ENCODE measurements around the gene ATP2B2. TPM values are rescaled to one million over a fixed set of nuclear protein-coding genes. Genes with fewer than 3 reads are reported as not detected.

Gene ATP2B2
- total RNA-seq, 1 experiment from 2014 or later, result not detected

- Histone ChIP-seq H3K36me3 (no peaks in the 10 kb centered on the region), H3K27ac (no peak overlapping the region), H3K4me1 (replicated peaks) (no peaks in the 10 kb centered on the region), H3K27me3 (replicated peaks) (no peaks in the 10 kb centered on the region), H3K4me3 (no peak overlapping the region), H3K9me3 (replicated peaks) (no peaks in the 10 kb centered on the region)
- DNase-seq (ENCODE audit: low read depth in 1 of 2, low spot score in 2 of 2), result no peak
Measured at GRCh38 chr3:10485806-10486205, 19.6 kb downstream of the ATP2B2 start.

DNA sequence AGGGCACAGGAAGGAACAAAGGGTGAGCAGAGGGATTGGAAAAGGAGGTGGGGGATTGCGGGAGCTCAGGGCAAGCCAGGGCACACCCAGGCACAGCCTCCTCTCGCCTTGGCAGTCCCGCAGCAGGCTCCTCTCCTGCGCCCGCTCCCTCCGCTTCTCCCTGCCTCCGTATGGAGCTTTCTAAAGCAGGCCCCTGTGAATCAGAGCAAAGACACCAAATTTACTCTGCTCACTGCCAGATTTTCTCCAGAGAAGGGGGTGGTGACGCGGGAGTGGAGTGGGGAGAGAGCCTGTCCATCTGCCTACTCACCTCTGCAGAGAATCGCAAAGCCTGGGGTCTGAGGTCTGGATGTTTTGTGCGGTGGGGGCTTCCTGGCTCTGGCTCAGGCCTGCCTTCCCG is 20.0 kb downstream of the ATP2B2 start:
- DNase-seq (ENCODE audit: low read depth in 1 of 2, low spot score in 2 of 2), result no peak
- Histone ChIP-seq H3K4me3 (no peak overlapping the region), H3K27me3 (replicated peaks) (no peaks in the 10 kb centered on the region), H3K27ac (no peak overlapping the region), H3K9me3 (replicated peaks) (no peaks in the 10 kb centered on the region), H3K36me3 (no peaks in the 10 kb centered on the region), H3K4me1 (replicated peaks) (no peaks in the 10 kb centered on the region)

DNA sequence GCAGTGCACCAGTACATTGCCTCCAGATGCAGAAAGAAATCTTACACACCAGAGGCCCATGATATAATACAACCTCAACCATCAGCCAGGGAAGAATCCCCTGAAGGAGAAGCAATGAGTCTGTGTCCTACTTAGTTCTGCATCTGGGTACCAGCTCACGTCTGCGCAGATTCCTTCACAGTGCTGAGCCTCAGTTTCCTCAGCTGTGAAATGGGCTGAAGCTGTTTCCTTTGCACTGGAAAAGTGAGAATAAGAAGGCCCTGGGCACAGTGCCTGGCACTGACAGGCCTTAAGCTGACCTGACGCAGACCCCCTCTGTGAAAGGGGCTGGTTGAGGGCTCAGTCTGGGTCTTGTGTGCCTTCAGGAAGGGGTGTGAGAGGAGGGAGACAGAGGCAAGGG is 20.7 kb downstream of the ATP2B2 start:
- Histone ChIP-seq H3K9me3 (replicated peaks) (no peaks in the 10 kb centered on the region), H3K36me3 (no peaks in the 10 kb centered on the region), H3K27ac (no peak overlapping the region), H3K4me1 (replicated peaks) (no peaks in the 10 kb centered on the region), H3K4me3 (no peak overlapping the region), H3K27me3 (replicated peaks) (no peaks in the 10 kb centered on the region)
- no peak for DNase-seq (ENCODE audit: low read depth in 1 of 2, low spot score in 2 of 2)

DNA sequence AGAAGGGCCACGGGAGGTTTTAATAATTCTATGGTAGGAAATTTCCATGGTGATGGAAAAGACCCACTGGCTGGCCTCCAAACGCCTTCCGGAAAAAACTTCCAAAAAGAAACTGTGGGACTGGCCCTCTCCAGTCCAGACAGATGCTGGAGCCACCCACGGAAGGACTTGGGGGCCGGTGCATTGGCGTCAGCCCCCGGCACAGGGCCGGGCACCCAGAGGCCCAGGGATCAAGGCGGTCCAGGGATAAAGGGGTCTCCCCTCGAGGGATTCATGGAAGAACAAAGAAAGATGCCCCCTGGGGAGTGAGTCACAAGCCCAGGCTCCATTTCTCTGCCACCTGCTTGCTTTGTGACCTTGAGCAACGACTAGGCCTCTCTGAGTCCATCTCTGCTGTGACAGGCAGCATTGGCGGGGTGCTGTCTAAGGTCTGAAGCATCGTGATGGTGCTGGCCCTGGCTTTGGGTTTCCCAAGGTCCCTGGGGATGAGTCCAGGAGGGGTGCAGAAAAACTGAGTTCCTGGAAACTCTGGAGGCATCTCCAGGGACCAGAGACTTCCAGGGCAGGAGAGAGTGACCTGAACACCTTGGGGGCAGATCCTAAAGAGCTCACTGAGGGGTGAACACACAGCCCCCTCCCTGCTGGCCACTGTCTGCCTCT is 21.6 kb downstream of the ATP2B2 start:
- Histone ChIP-seq H3K36me3 (no peaks in the 10 kb centered on the region), H3K27ac (no peak overlapping the region)
- DNase-seq (ENCODE audit: low read depth in 1 of 2, low spot score in 2 of 2), result no peak

DNA sequence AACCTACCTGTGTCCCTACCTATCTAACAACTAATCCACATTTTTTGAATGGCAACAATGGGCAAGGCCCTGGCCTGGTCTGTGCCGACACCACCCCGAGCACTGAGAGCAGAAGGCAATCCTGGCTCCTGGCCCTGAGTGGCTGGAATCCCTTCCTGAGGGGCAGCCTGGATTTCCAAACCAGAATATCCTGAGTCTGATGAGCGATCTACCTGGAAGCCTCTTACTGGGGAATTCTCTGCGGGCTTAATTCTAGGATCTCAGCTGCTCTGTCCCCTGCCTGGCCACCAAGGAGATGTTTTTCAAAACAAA is 22.1 kb downstream of the ATP2B2 start:
- Histone ChIP-seq H3K4me3 (no peak overlapping the region), H3K9me3 (replicated peaks) (no peaks in the 10 kb centered on the region), H3K27me3 (replicated peaks) (0 out of 2 replicates have a peak, but pooled peaks cover 4% of the 10 kb centered on the region), H3K27ac (no peak overlapping the region), H3K4me1 (replicated peaks) (no peaks in the 10 kb centered on the region), H3K36me3 (no peaks in the 10 kb centered on the region)
- DNase-seq (ENCODE audit: low read depth in 1 of 2, low spot score in 2 of 2), result no peak

More for the DNA sequence above, 21.6 kb downstream of the ATP2B2 start:
- H3K4me1 ChIP-seq (replicated peaks), result no peaks in the 10 kb centered on the region
- no peaks in the 10 kb centered on the region for H3K9me3 ChIP-seq (replicated peaks)
- no peak overlapping the region for H3K4me3 ChIP-seq
- H3K27me3 ChIP-seq (replicated peaks), result 0 out of 2 replicates have a peak, but pooled peaks cover 4% of the 10 kb centered on the region

DNA sequence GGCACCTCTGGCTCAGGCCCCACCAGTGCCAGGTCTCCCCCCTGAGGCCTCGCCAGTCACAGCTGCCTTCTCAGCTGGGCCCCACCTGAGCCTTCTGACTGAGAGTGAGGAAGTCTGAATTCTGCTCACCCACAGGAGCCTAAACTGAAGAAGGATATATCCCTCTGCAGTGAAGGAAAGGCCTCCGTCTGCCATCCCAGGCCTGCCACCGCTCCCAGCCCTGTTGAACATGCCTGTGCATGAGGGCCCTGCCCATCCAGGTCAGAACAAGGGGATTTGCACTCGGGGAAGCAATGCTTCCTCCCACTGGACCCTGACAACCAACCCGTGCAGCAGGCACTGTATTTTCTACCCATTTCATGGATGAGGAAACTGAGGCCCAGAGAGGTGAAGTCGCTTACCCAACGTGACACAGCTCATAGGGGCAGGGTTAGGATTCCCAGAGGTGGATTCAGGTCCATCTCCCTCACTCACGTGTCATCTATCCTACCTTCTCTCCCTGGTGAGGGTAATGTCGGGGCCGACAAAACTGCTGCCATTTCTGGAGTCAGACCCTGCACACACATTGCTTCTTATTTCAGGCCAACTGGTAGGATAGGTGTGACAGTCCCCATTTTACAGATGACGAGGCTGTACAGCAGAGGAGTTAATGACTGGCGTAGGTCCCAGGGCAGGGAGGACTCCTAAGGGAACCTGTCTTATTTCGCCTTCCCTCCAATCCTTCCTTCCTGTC is 22.6 kb downstream of the ATP2B2 start:
- Histone ChIP-seq H3K4me1 (replicated peaks) (no peaks in the 10 kb centered on the region), H3K27me3 (replicated peaks) (0 out of 2 replicates have a peak, but pooled peaks cover 6% of the 10 kb centered on the region), H3K9me3 (replicated peaks) (no peaks in the 10 kb centered on the region), H3K4me3 (no peak overlapping the region), H3K36me3 (no peaks in the 10 kb centered on the region), H3K27ac (no peak overlapping the region)
- DNase-seq (ENCODE audit: low read depth in 1 of 2, low spot score in 2 of 2), result no peak

DNA sequence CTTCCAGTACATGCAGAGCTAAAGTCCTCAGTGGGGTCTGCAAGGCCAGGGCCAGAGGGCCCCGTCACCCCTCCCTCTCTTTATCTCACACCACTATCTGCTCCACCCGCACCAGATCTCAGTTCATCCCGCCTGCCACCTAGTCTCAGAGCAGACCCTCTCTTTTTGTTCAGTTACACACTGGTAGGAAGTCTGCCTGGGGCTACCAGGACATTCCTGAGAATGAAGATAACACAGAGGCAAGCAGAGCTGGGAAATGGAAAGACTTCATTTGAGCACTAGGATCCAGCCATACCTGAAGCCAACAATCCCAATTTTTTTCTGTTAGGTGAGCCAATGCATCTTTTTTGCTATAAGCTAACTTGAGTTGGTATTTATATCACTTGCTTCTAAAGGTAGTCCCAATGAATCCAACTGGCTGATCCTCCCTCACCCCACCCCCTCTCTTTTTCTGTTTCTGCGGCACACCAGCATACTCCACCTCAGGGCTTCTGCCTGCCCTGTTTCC is 24.5 kb downstream of the ATP2B2 start:
- DNase-seq (ENCODE audit: low read depth in 1 of 2, low spot score in 2 of 2), result no peak
- Histone ChIP-seq H3K4me1 (replicated peaks) (no peaks in the 10 kb centered on the region), H3K4me3 (no peak overlapping the region), H3K27ac (no peak overlapping the region), H3K36me3 (no peaks in the 10 kb centered on the region), H3K9me3 (replicated peaks) (no peaks in the 10 kb centered on the region), H3K27me3 (replicated peaks) (peaks cover 8% of the 10 kb centered on the region; the same call in 1 of the 2 replicates)

DNA sequence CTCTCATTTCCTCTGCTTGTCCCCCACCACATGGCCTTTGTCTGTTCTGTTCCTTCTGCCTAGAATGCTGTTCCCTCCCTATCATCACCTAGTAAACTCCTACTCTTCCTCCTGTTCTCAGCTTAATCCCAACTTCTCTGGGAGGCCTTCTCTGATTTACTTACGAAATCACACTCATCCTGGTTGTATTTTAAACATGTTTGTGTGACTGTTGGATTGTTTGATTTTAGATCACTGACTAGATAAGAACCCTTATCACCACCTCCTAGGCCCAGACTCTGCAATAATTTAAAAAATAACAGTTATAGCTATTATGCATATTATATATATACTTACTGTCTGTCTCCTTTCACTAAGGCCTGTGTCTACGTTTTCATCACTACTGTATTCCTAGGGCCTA is 26.1 kb downstream of the ATP2B2 start:
- DNase-seq (ENCODE audit: low read depth in 1 of 2, low spot score in 2 of 2), result no peak
- H3K4me1 ChIP-seq (replicated peaks), result no peaks in the 10 kb centered on the region
- no peaks in the 10 kb centered on the region for H3K9me3 ChIP-seq (replicated peaks)
- peaks cover 8% of the 10 kb centered on the region; the same call in 1 of the 2 replicates for H3K27me3 ChIP-seq (replicated peaks)
- H3K27ac ChIP-seq, result no peak overlapping the region
- H3K4me3 ChIP-seq, result no peak overlapping the region
- H3K36me3 ChIP-seq, result no peaks in the 10 kb centered on the region

DNA sequence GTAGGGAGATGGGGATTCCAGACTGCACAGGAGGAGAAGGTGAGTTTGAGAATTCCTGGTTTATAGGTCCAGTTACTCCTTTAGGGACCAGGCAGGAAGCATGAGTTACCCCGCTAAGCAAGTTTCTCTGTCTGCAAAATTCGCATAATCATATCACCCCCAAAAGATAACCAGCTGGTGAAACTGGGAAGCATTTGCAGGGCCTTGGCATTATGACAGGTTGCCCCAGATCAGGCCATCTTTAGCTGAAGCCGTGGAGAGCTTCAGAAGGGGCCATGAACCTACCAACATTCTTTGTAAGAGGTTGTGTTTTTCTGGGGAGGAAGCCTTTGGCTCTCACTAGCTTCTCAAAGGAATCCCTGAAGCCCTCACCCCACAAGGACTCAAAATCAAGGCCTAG is 29.4 kb downstream of the ATP2B2 start:
- H3K27ac ChIP-seq, result no peak overlapping the region
- no peak for DNase-seq (ENCODE audit: low read depth in 1 of 2, low spot score in 2 of 2)
- no peaks in the 10 kb centered on the region for H3K9me3 ChIP-seq (replicated peaks)
- H3K4me1 ChIP-seq (replicated peaks), result no peaks in the 10 kb centered on the region
- H3K4me3 ChIP-seq, result no peak overlapping the region
- H3K36me3 ChIP-seq, result no peaks in the 10 kb centered on the region
- H3K27me3 ChIP-seq (replicated peaks), result peaks cover 16% of the 10 kb centered on the region

- no peak overlapping the region for H3K27ac ChIP-seq
- H3K4me1 ChIP-seq (replicated peaks), result no peaks in the 10 kb centered on the region
- H3K9me3 ChIP-seq (replicated peaks), result no peaks in the 10 kb centered on the region
- peaks cover 22% of the 10 kb centered on the region for H3K27me3 ChIP-seq (replicated peaks)
- no peak overlapping the region for H3K4me3 ChIP-seq
- DNase-seq (ENCODE audit: low read depth in 1 of 2, low spot score in 2 of 2), result no peak
- no peaks in the 10 kb centered on the region for H3K36me3 ChIP-seq
Measured at GRCh38 chr3:10474847-10475246, 30.5 kb downstream of the ATP2B2 start.

DNA sequence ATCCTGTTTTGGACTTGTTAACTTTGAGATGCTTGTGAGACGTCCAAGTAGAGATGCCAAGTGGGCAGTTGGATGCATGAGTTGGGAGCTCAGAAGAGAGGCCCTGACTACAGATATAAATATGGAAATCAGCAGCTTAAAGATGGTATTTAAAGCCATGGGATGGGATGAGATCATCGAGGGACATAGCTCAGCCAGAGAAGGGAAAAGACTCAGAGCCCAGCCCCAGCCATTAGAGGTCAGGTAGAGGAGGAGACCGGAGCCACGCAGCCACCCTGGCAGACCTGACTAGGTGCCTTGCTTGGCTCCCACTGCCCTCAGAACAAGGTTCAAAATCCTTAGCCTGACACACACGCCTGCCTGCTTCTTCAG is 31.1 kb downstream of the ATP2B2 start:
- Histone ChIP-seq H3K9me3 (replicated peaks) (no peaks in the 10 kb centered on the region), H3K4me1 (replicated peaks) (no peaks in the 10 kb centered on the region), H3K4me3 (no peak overlapping the region), H3K27me3 (replicated peaks) (peaks cover 20% of the 10 kb centered on the region), H3K27ac (no peak overlapping the region), H3K36me3 (no peaks in the 10 kb centered on the region)
- DNase-seq (ENCODE audit: low read depth in 1 of 2, low spot score in 2 of 2), result no peak

- H3K9me3 ChIP-seq (replicated peaks), result no peaks in the 10 kb centered on the region
- no peaks in the 10 kb centered on the region for H3K4me1 ChIP-seq (replicated peaks)
- no peaks in the 10 kb centered on the region for H3K36me3 ChIP-seq
- no peak overlapping the region for H3K4me3 ChIP-seq
- DNase-seq (ENCODE audit: low read depth in 1 of 2, low spot score in 2 of 2), result no peak
- H3K27me3 ChIP-seq (replicated peaks), result peaks cover 25% of the 10 kb centered on the region
- H3K27ac ChIP-seq, result no peak overlapping the region
Measured at GRCh38 chr3:10473581-10474274, 31.7 kb downstream of the ATP2B2 start.

GRCh38 chr3:10472877-10473440 is 32.4 kb downstream of the ATP2B2 start:
- no peaks in the 10 kb centered on the region for H3K9me3 ChIP-seq (replicated peaks)
- no peak for DNase-seq (ENCODE audit: low read depth in 1 of 2, low spot score in 2 of 2)
- H3K27me3 ChIP-seq (replicated peaks), result peaks cover 28% of the 10 kb centered on the region
- no peak overlapping the region for H3K27ac ChIP-seq
- no peaks in the 10 kb centered on the region for H3K36me3 ChIP-seq
- H3K4me3 ChIP-seq, result no peak overlapping the region
- H3K4me1 ChIP-seq (replicated peaks), result no peaks in the 10 kb centered on the region

Measured in SJSA1 (cell line).